ENCODE measurements around the gene SGMS1.

DNA sequence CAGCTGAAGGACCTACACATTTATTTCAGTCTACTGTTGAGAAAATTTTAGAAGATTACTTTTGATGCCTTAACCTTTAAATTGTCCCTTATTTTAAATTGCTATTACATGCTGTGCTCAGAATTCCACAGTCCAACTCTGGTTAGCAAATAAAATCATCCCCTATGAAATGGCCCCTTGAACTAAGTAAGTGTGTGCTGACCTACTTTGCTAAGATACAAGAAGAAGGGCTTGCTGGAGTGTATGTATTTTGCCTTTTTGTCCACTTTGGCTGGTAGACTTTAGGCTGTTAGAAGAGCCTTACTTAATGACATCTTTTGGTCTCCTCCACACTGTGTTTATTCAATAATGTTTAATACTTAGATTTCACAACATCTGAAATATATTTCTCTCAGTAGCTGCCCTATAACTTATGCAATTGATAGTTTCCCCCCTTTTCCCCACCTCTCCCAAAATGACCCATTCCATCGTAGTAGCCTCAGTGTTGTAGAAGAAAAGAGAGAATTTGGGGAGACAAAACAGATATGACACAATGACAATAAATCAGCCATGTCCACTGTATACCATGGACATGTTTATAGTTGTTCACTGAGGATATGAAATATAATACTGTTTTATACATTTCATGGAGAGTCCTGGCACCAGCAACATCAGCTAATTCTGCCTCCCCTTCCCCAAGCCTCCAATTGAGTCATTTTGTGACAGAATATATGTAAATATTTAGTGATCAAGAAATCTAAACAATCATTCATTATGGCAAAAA is 264.6 kb downstream of the SGMS1 start:
- TF ChIP-seq, protein P1, sequence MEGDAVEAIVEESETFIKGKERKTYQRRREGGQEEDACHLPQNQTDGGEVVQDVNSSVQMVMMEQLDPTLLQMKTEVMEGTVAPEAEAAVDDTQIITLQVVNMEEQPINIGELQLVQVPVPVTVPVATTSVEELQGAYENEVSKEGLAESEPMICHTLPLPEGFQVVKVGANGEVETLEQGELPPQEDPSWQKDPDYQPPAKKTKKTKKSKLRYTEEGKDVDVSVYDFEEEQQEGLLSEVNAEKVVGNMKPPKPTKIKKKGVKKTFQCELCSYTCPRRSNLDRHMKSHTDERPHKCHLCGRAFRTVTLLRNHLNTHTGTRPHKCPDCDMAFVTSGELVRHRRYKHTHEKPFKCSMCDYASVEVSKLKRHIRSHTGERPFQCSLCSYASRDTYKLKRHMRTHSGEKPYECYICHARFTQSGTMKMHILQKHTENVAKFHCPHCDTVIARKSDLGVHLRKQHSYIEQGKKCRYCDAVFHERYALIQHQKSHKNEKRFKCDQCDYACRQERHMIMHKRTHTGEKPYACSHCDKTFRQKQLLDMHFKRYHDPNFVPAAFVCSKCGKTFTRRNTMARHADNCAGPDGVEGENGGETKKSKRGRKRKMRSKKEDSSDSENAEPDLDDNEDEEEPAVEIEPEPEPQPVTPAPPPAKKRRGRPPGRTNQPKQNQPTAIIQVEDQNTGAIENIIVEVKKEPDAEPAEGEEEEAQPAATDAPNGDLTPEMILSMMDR (IDR thresholded peaks at IDR 0.05) = no peak
- TF ChIP-seq POLR2A (IDR thresholded peaks at IDR 0.05; ENCODE audit: low read depth) (no peak), POLR2AphosphoS5 (IDR thresholded peaks at IDR 0.05) (no peak), EP300 (IDR thresholded peaks at IDR 0.05) (no peak)
